Trophoblast cell (in vitro differentiated cells and primary cell): ENCODE data around the gene CHN2.
"Not testable (repeated sequence)": the region's sequence is repeated elsewhere in the genome, so short reads cannot be mapped to it uniquely, and the experiment has no call there.

Experiments
- DNase-seq, 2 donors: peaks; one replicate each; pipeline ENCODE4 v3.0.0-alpha.2; 2016
- H2AFZ ChIP-seq: 2 replicates; pipeline ENCODE4 v1.6.1; 2013; ENCODE audit warnings: low read length, moderate library complexity, mild to moderate bottlenecking; ENCODE audit not compliant: insufficient read depth, poor library complexity
- H2AK5ac ChIP-seq: 2 replicates; pipeline ENCODE4 v1.6.1; 2013; ENCODE audit warnings: mild to moderate bottlenecking, low read length
- H2BK120ac ChIP-seq: 2 replicates; pipeline ENCODE4 v1.6.1; 2013; ENCODE audit warnings: low read length, mild to moderate bottlenecking, moderate library complexity; ENCODE audit not compliant: insufficient read depth, poor library complexity
- H2BK12ac ChIP-seq: 2 replicates; pipeline ENCODE4 v1.6.1; 2013; ENCODE audit warnings: mild to moderate bottlenecking, low read length, moderate library complexity
- H2BK5ac ChIP-seq: 2 replicates; pipeline ENCODE4 v1.6.1; 2013; ENCODE audit warnings: low read length, low read depth, moderate library complexity, mild to moderate bottlenecking; ENCODE audit not compliant: poor library complexity
- H3K14ac ChIP-seq: 2 replicates; pipeline ENCODE4 v1.6.1; 2013; ENCODE audit warnings: mild to moderate bottlenecking, low read length
- H3K18ac ChIP-seq: 2 replicates; pipeline ENCODE4 v1.6.1; 2013; ENCODE audit warnings: mild to moderate bottlenecking, low read length
- H3K23ac ChIP-seq: 2 replicates; pipeline ENCODE4 v1.6.1; 2013; ENCODE audit warnings: low read length
- H3K27ac ChIP-seq: 2 replicates; pipeline ENCODE4 v1.5.1; 2013; ENCODE audit warnings: low read depth, mild to moderate bottlenecking, inconsistent platforms, low read length, moderate library complexity
- H3K27me3 ChIP-seq: 2 replicates; pipeline ENCODE4 v1.6.1; 2013; ENCODE audit warnings: inconsistent platforms, mild to moderate bottlenecking, low read length, moderate library complexity; ENCODE audit not compliant: insufficient read depth
- H3K36me3 ChIP-seq, 2 experiments: 1 replicate in 1 of 2; 2 replicates in 1 of 2; pipeline ENCODE4 v1.6.1; 2013; ENCODE audit warnings: low read length in 2 of 2, mild to moderate bottlenecking in 2 of 2, moderate library complexity in 1 of 2; ENCODE audit not compliant: insufficient read depth in 2 of 2, control insufficient read depth in 1 of 2
- H3K4ac ChIP-seq: 2 replicates; pipeline ENCODE4 v1.6.1; 2013; ENCODE audit warnings: low read depth, mild to moderate bottlenecking, low read length, moderate library complexity
- H3K4me1 ChIP-seq, 2 experiments: 1 replicate in 1 of 2; 2 replicates in 1 of 2; pipeline ENCODE4 v1.6.1; 2013; ENCODE audit warnings: low read length in 2 of 2, mild to moderate bottlenecking in 2 of 2, moderate library complexity in 1 of 2; ENCODE audit not compliant: insufficient read depth in 2 of 2, control insufficient read depth in 1 of 2
- H3K4me2 ChIP-seq: 2 replicates; pipeline ENCODE4 v1.6.1; 2013; ENCODE audit warnings: inconsistent platforms, mild to moderate bottlenecking, low read length, moderate library complexity
- H3K4me3 ChIP-seq: 2 replicates; pipeline ENCODE4 v1.5.1; 2013; ENCODE audit warnings: mild to moderate bottlenecking, low read depth, low read length, inconsistent platforms
- H3K79me1 ChIP-seq: one replicate; pipeline ENCODE4 v1.6.1; 2013; ENCODE audit warnings: low read length
- H3K79me2 ChIP-seq: 2 replicates; pipeline ENCODE4 v1.6.1; 2013; ENCODE audit warnings: low read length, mild to moderate bottlenecking; ENCODE audit not compliant: control insufficient read depth, insufficient read depth, poor library complexity
- H3K9ac ChIP-seq: 2 replicates; pipeline ENCODE4 v1.6.1; 2013; ENCODE audit warnings: mild to moderate bottlenecking, low read length
- H3K9me3 ChIP-seq: 2 replicates; pipeline ENCODE4 v1.6.1; 2013; ENCODE audit warnings: low read depth, mild to moderate bottlenecking, control low read depth, inconsistent platforms, low read length; ENCODE audit not compliant: insufficient read depth
- H4K12ac ChIP-seq: 2 replicates; pipeline ENCODE4 v1.6.1; 2013; ENCODE audit warnings: low read depth, mild to moderate bottlenecking, low read length, moderate library complexity
- H4K8ac ChIP-seq: 2 replicates; pipeline ENCODE4 v1.6.1; 2013; ENCODE audit warnings: low read depth, mild to moderate bottlenecking, low read length, moderate library complexity
- H4K91ac ChIP-seq: one replicate; pipeline ENCODE4 v1.6.1; 2013; ENCODE audit warnings: low read depth, mild to moderate bottlenecking, low read length, moderate library complexity
- WGBS: extraction: QIAGEN DNeasy Blood & Tissue Kit; methylation state at CpG from one replicate; pipeline ENCODE4 v1.1.7; 2013; ENCODE audit warnings: missing lambda C conversion rate; ENCODE audit not compliant: insufficient read length, insufficient coverage; ENCODE audit errors: extremely low coverage; 5-methylcytosine and 5-hydroxymethylcytosine counted together

The CHN2 gene

DNA sequence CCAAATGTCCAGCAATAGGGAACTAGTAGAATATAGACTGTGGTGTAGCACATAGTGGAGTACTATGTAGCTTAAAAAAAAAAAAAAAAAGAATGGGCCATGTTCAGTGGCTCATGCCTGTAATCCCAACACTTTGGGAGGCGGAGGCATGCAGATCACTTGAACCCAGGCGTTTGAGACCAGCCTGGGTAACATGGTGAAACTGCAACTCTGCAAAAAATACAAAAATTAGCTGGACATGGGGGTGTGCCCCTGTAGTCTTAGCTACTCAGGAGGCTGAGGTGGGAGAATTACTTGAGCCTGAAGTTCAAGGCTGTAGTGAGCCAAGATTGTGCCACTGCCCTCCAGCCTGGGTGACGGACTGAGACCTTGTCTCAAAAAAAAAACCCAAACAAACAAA is 64.4 kb downstream of the CHN2 start:
- no peak overlapping the region for H3K9ac ChIP-seq
- H3K4me2 ChIP-seq = no peak overlapping the region
- no peak overlapping the region for H2BK12ac ChIP-seq
- no peak overlapping the region for H2BK5ac ChIP-seq
- no peak overlapping the region for H3K4me3 ChIP-seq
- no peak overlapping the region for H3K23ac ChIP-seq
- no peak overlapping the region for H3K27ac ChIP-seq
- no peaks in the 10 kb centered on the region for H3K27me3 ChIP-seq
- H3K4ac ChIP-seq = no peak overlapping the region
- no peak for DNase-seq
- H4K8ac ChIP-seq = no peak overlapping the region
- H3K36me3 ChIP-seq = peaks cover 5 to 15% of the 10 kb centered on the region in 2 experiments
- H2AFZ ChIP-seq = no peak overlapping the region
- H3K4me1 ChIP-seq = peaks cover 5 to 13% of the 10 kb centered on the region in 2 experiments
- no peak overlapping the region for H4K91ac ChIP-seq
- H3K9me3 ChIP-seq = peaks cover 4% of the 10 kb centered on the region
- H3K14ac ChIP-seq = no peak overlapping the region
- H3K79me1 ChIP-seq = peaks cover 10% of the 10 kb centered on the region
- WGBS = no CpG with 5 or more reads among the region's 3 CpGs
- no peak overlapping the region for H2BK120ac ChIP-seq
- no peak overlapping the region for H4K12ac ChIP-seq
- H3K18ac ChIP-seq = peak overlapping the region; percentile 54
- H2AK5ac ChIP-seq = no peak overlapping the region
- H3K79me2 ChIP-seq = no peaks in the 10 kb centered on the region

- H3K36me3 ChIP-seq = peaks cover 0 to 11% of the 10 kb centered on the region in 2 experiments
- H3K4ac ChIP-seq = no peak overlapping the region
- H3K4me2 ChIP-seq = no peak overlapping the region
- no peak overlapping the region for H4K91ac ChIP-seq
- H3K79me1 ChIP-seq = no peaks in the 10 kb centered on the region
- no peak overlapping the region for H3K4me3 ChIP-seq
- peaks cover 4% of the 10 kb centered on the region for H3K9me3 ChIP-seq
- no peak overlapping the region for H3K27ac ChIP-seq
- no peak for DNase-seq
- no peak overlapping the region for H3K23ac ChIP-seq
- no peak overlapping the region for H3K14ac ChIP-seq
- no CpG with 5 or more reads among the region's 2 CpGs for WGBS
- no peak overlapping the region for H2AFZ ChIP-seq
- no peak overlapping the region for H3K18ac ChIP-seq
- no peak overlapping the region for H4K12ac ChIP-seq
- H4K8ac ChIP-seq = no peak overlapping the region
- no peak overlapping the region for H2AK5ac ChIP-seq
- no peak overlapping the region for H2BK12ac ChIP-seq
- H2BK5ac ChIP-seq = no peak overlapping the region
- H3K4me1 ChIP-seq = peaks cover 3 to 8% of the 10 kb centered on the region in 2 experiments
- no peaks in the 10 kb centered on the region for H3K79me2 ChIP-seq
- no peak overlapping the region for H2BK120ac ChIP-seq
- no peaks in the 10 kb centered on the region for H3K27me3 ChIP-seq
- H3K9ac ChIP-seq = no peak overlapping the region
Measured at GRCh38 chr7:29262191-29262917, 67.8 kb downstream of the CHN2 start.

- not testable (repeated sequence) for H3K4ac ChIP-seq, H3K14ac ChIP-seq, H3K79me2 ChIP-seq, H3K9me3 ChIP-seq, H4K8ac ChIP-seq, H4K12ac ChIP-seq, H3K27ac ChIP-seq, H2BK5ac ChIP-seq, H3K4me2 ChIP-seq, H2BK120ac ChIP-seq, H3K9ac ChIP-seq, H4K91ac ChIP-seq, H3K79me1 ChIP-seq, DNase-seq, H2BK12ac ChIP-seq, H2AFZ ChIP-seq, H3K4me3 ChIP-seq, H3K23ac ChIP-seq, H3K18ac ChIP-seq, H3K27me3 ChIP-seq, H3K4me1 ChIP-seq, H2AK5ac ChIP-seq
- peaks cover 2 to 13% of the 10 kb centered on the region in 2 experiments for H3K36me3 ChIP-seq
- WGBS = no CpG with 5 or more reads among the region's 44 CpGs
Measured at GRCh38 chr7:29263601-29264207, 69.1 kb downstream of the CHN2 start.

- Histone ChIP-seq H2AK5ac (no peak overlapping the region), H4K12ac (no peak overlapping the region), H2AFZ (no peak overlapping the region)
Measured at GRCh38 chr7:29265208-29265923, 70.8 kb downstream of the CHN2 start.

More at GRCh38 chr7:29265208-29265923, 70.8 kb downstream of the CHN2 start:
- Histone ChIP-seq H3K36me3 (peaks cover 2 to 13% of the 10 kb centered on the region in 2 experiments), H3K9ac (no peak overlapping the region), H4K91ac (no peak overlapping the region), H3K4me2 (no peak overlapping the region), H2BK5ac (peak overlapping the region; percentile 32), H3K4ac (no peak overlapping the region), H3K79me1 (no peaks in the 10 kb centered on the region), H3K9me3 (peaks cover 4% of the 10 kb centered on the region), H3K27ac (no peak overlapping the region), H3K18ac (peak overlapping the region; percentile 86), H3K4me3 (no peak overlapping the region), H3K23ac (no peak overlapping the region), H2BK12ac (peak overlapping the region; percentile 60), H3K79me2 (no peaks in the 10 kb centered on the region), H2BK120ac (no peak overlapping the region), H3K14ac (no peak overlapping the region), H4K8ac (no peak overlapping the region), H3K27me3 (no peaks in the 10 kb centered on the region), H3K4me1 (peaks cover 3 to 8% of the 10 kb centered on the region in 2 experiments)
- no peak for DNase-seq
- no CpG with 5 or more reads among the region's 6 CpGs for WGBS
